K562 (cell line): ENCODE results near the gene DDX23. TPM values are rescaled to one million over a fixed set of nuclear protein-coding genes. Genes with fewer than 3 reads are reported as not detected.

ENCODE experiments used
- CREB5 ChIP-seq: fragments of 250-450 bp; sonication (Bioruptor Pico); IDR thresholded peaks from 2 replicates; pipeline ENCODE4 v1.5.0; 2020; ENCODE audit warnings: mild to moderate bottlenecking
- CSDE1 ChIP-seq, 2 experiments: fragments of 450-650 bp; IDR thresholded peaks; 2 replicates each; pipeline ENCODE4 v1.6.1; 2016; ENCODE audit warnings: mild to moderate bottlenecking in 1 of 2
- FOSL1 ChIP-seq: fragments of 200-800 bp; sonication (Bioruptor generic); conservative IDR thresholded peaks from 2 replicates; pipeline ENCODE4 v1.6.1; 2016; ENCODE audit warnings: missing genetic modification characterization, missing compliant biosample characterization
- FOXA1 ChIP-seq: fragments of 450-650 bp; IDR thresholded peaks from 2 replicates; pipeline ENCODE4 v1.6.1; 2016; ENCODE audit warnings: mild to moderate bottlenecking, borderline replicate concordance
- IFI16 ChIP-seq: fragments of 250-450 bp; sonication (Bioruptor Pico); IDR thresholded peaks from 2 replicates; pipeline ENCODE4 v2.1.2; 2022; ENCODE audit warnings: mild to moderate bottlenecking, inconsistent platforms
- PATZ1 ChIP-seq: fragments of 250-450 bp; sonication (Bioruptor Pico); IDR thresholded peaks from 2 replicates; pipeline ENCODE4 v1.5.0; 2020; ENCODE audit warnings: mild to moderate bottlenecking, borderline replicate concordance
- POLR2B ChIP-seq: fragments of 450-650 bp; IDR thresholded peaks from 2 replicates; pipeline ENCODE4 v1.6.1; 2018; ENCODE audit warnings: low read depth; ENCODE audit not compliant: partially characterized antibody
- SRSF3 ChIP-seq: fragments of 200-400 bp; formaldehyde crosslinking; IDR thresholded peaks from 2 replicates; pipeline ENCODE4 v1.6.1; 2016; ENCODE audit warnings: mild to moderate bottlenecking, low read length, moderate library complexity; ENCODE audit not compliant: insufficient read depth
- TBP ChIP-seq: optimal IDR thresholded peaks from 2 replicates; pipeline ENCODE3; 2011; ENCODE audit warnings: low read depth, low read length, improper control_type of control experiment
- TCFL5 ChIP-seq: fragments of 250-450 bp; sonication (Bioruptor Pico); conservative IDR thresholded peaks from 2 replicates; pipeline ENCODE4 v1.6.1; 2021; ENCODE audit warnings: mild to moderate bottlenecking, moderate library complexity, matching md5 sums
- TEAD4 ChIP-seq, 2 experiments: sonication (generic) in 1 of 2; formaldehyde crosslinking in 1 of 2; IDR thresholded peaks; 2 replicates each; pipeline versions ENCODE4 v1.6.1 to v1.8.0; 2012 to 2022; ENCODE audit warnings: borderline replicate concordance in 1 of 2, inconsistent platforms in 1 of 2, low read length in 1 of 2, mild to moderate bottlenecking in 1 of 2, missing genetic modification reagents in 1 of 2
- ZBTB1 ChIP-seq: sonication (generic); formaldehyde crosslinking; IDR thresholded peaks from 2 replicates; pipeline ENCODE4 v1.8.1; 2023; ENCODE audit warnings: missing genetic modification reagents, low read depth, mild to moderate bottlenecking, borderline replicate concordance
- ZC3H4 ChIP-seq: sonication (generic); formaldehyde crosslinking; IDR thresholded peaks from 2 replicates; pipeline ENCODE4 v1.9.0; 2021; ENCODE audit warnings: missing genetic modification reagents, borderline replicate concordance
- ZFX ChIP-seq: sonication (generic); formaldehyde crosslinking; IDR thresholded peaks from 2 replicates; pipeline ENCODE4 v1.8.0; 2022; ENCODE audit warnings: mild to moderate bottlenecking, missing genetic modification reagents, moderate library complexity
- ZNF41 ChIP-seq: fragments of 250-450 bp; sonication (Bioruptor Pico); conservative IDR thresholded peaks from 2 replicates; pipeline ENCODE4 v1.4.0; 2020; ENCODE audit warnings: mild to moderate bottlenecking
- ZNF76 ChIP-seq: fragments of 250-450 bp; sonication (Bioruptor Pico); IDR thresholded peaks from 2 replicates; pipeline ENCODE4 v1.4.0; 2020; ENCODE audit warnings: mild to moderate bottlenecking, moderate library complexity, borderline replicate concordance
- ZNF778 ChIP-seq: fragments of 450-650 bp; formaldehyde crosslinking; IDR thresholded peaks from 2 replicates; pipeline ENCODE4 v1.4.0; 2020; ENCODE audit warnings: mild to moderate bottlenecking, moderate library complexity
- polyA plus RNA-seq, 8 experiments: library from polyadenylated mRNA; depleted of rRNA in 4 of 8; stranded (reverse) in 5 of 8; unstranded in 3 of 8; fragments of >200 nt; fragmentation: Nextera tagmentation in 2 of 8; fragmentation: Illumina TruSeq in 1 of 8; extraction: Ambion mirVana in 2 of 8; extraction: Trizol in 1 of 8; gene quantifications; 2 replicates each; pipeline versions ENCODE4 v1.2.1 to v1.2.3, GENCODE V29; 2011 to 2014; ENCODE audit warnings: inconsistent platforms in 1 of 8, missing spikeins in 1 of 8
- total RNA-seq, 7 experiments: library from RNA; depleted of rRNA in 6 of 7; stranded (reverse); fragments of >200 nt in 6 of 7; fragmentation: Illumina TruSeq in 2 of 7; extraction: Trizol in 2 of 7; gene quantifications; 2 replicates each; pipeline versions ENCODE4 v1.2.1 to v1.2.3, GENCODE V29; 2011 to 2021; ENCODE audit warnings: low replicate concordance in 1 of 7
- TF ChIP-seq, protein P1 (sequence below): sonication (generic); formaldehyde crosslinking; IDR thresholded peaks from 2 replicates; pipeline ENCODE4 v1.8.1; 2022; ENCODE audit warnings: missing genetic modification reagents
- TF ChIP-seq, protein P2 (sequence below): IDR thresholded peaks from 3 replicates; pipeline ENCODE4 v1.6.1; 2011; ENCODE audit warnings: borderline replicate concordance, mild to moderate bottlenecking, moderate library complexity; ENCODE audit not compliant: insufficient read length; ENCODE audit errors: extremely low read depth
- TF ChIP-seq, protein P3 (sequence below): fragments of 450-650 bp; IDR thresholded peaks from 2 replicates; pipeline ENCODE4 v1.6.1; 2016; ENCODE audit warnings: antibody characterized with exemption

Gene DDX23
- total and polyA plus RNA-seq, 9 of the 15 experiments (the other 6 are each of a cell fraction or from before 2014, with no cell fraction given), result 32.4 to 138 (median 104) TPM

GRCh38 chr12:48779869-48780268 is 72.1 kb downstream of the DDX23 start (continued):
- no peak for TF ChIP-seq ZNF778 (CRISPR knock-in tag)
- TF ChIP-seq ZFX, result peak; percentile 29; the same call in 1 of the 2 replicates
- TF ChIP-seq TBP, result no peak
- no peak for TF ChIP-seq IFI16 (CRISPR knock-in tag)
- TF ChIP-seq ZNF76, result no peak
- TF ChIP-seq SRSF3, result no peak
- TF ChIP-seq FOSL1 (tag), result peak; percentile 91
- no peak for TF ChIP-seq TEAD4 (IDR thresholded peaks at IDR 0.05; ENCODE audit: low read length)
- TF ChIP-seq TEAD4 (CRISPR knock-in tag; IDR thresholded peaks at IDR 0.05; ENCODE audit: borderline replicate concordance), result no peak
- TF ChIP-seq ZBTB1 (CRISPR knock-in tag), result no peak
- no peak for TF ChIP-seq FOXA1
- TF ChIP-seq, protein P1, sequence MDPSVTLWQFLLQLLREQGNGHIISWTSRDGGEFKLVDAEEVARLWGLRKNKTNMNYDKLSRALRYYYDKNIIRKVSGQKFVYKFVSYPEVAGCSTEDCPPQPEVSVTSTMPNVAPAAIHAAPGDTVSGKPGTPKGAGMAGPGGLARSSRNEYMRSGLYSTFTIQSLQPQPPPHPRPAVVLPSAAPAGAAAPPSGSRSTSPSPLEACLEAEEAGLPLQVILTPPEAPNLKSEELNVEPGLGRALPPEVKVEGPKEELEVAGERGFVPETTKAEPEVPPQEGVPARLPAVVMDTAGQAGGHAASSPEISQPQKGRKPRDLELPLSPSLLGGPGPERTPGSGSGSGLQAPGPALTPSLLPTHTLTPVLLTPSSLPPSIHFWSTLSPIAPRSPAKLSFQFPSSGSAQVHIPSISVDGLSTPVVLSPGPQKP, result no peak
- no peak for TF ChIP-seq ZC3H4
- TF ChIP-seq CSDE1 (IDR thresholded peaks at IDR 0.05), result no peak
- no peak for TF ChIP-seq CREB5 (CRISPR knock-in tag)
- no peak for TF ChIP-seq POLR2B
- no peak for TF ChIP-seq TCFL5
- no peak for TF ChIP-seq PATZ1 (CRISPR knock-in tag)
- TF ChIP-seq, protein P2, sequence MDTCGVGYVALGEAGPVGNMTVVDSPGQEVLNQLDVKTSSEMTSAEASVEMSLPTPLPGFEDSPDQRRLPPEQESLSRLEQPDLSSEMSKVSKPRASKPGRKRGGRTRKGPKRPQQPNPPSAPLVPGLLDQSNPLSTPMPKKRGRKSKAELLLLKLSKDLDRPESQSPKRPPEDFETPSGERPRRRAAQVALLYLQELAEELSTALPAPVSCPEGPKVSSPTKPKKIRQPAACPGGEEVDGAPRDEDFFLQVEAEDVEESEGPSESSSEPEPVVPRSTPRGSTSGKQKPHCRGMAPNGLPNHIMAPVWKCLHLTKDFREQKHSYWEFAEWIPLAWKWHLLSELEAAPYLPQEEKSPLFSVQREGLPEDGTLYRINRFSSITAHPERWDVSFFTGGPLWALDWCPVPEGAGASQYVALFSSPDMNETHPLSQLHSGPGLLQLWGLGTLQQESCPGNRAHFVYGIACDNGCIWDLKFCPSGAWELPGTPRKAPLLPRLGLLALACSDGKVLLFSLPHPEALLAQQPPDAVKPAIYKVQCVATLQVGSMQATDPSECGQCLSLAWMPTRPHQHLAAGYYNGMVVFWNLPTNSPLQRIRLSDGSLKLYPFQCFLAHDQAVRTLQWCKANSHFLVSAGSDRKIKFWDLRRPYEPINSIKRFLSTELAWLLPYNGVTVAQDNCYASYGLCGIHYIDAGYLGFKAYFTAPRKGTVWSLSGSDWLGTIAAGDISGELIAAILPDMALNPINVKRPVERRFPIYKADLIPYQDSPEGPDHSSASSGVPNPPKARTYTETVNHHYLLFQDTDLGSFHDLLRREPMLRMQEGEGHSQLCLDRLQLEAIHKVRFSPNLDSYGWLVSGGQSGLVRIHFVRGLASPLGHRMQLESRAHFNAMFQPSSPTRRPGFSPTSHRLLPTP, result no peak
- TF ChIP-seq ZNF41 (CRISPR knock-in tag), result no peak
- TF ChIP-seq, protein P3, sequence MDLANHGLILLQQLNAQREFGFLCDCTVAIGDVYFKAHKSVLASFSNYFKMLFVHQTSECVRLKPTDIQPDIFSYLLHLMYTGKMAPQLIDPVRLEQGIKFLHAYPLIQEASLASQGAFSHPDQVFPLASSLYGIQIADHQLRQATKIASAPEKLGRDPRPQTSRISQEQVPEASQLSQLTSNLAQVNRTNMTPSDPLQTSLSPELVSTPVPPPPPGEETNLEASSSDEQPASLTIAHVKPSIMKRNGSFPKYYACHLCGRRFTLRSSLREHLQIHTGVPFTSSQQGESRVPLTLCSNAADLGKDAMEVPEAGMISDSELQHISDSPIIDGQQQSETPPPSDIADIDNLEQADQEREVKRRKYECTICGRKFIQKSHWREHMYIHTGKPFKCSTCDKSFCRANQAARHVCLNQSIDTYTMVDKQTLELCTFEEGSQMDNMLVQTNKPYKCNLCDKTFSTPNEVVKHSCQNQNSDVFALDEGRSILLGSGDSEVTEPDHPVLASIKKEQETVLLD, result no peak
